GM21526 (cell line): ENCODE data around the gene GPR37L1.
"Not testable (repeated sequence)": the region's sequence is repeated elsewhere in the genome, so short reads cannot be mapped to it uniquely, and the experiment has no call there.

Experiments
- ATAC-seq: cut with Tn5 transposase; IDR thresholded peaks from one replicate; pipeline ENCODE4 v1.9.1; 2021; ENCODE audit warnings: moderate library complexity; ENCODE audit not compliant: unreplicated experiment, low FRiP score

The GPR37L1 gene

DNA sequence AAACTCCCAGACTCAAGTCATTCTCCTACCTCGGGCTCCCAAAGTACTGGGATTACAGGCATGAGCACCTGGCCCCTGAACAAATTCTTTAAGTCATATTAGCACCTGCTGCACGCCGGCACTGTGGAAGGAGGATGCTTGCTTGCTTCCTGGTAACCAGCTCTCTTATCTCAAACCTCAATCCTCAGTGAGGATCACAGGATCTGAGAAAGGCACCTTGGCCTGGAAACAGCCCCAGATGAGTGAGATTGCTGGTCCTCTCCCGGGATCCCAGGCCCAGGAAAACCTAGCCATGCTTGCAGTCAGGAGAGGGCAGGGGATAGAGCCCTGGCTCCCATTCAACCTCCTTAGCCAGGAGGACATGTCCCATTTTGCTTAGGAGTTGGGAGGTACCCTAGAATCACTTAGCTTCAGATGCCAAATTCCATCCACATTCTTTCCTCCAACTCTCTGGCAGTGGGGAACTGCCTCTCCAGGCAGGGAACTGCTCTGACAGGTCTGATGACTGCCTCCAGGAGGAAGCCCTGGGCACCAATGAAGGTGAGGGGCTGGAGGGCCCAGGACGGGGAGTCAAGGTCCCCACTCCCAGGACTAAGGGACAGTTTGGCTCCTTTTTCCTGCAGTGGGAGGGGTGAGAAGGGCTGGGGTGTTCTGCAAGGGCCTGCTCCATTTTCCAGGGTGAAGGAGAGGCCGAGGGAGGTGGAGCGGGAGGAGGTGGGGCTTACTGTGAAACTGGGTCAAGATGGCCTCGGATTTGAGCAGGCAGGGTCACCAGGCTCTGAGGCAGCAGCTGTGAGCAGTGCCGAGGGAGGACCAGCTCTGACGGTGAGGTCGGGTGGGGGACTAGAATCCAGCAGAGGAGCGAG is 9.5 kb downstream of the GPR37L1 start:
- no peak for ATAC-seq

DNA sequence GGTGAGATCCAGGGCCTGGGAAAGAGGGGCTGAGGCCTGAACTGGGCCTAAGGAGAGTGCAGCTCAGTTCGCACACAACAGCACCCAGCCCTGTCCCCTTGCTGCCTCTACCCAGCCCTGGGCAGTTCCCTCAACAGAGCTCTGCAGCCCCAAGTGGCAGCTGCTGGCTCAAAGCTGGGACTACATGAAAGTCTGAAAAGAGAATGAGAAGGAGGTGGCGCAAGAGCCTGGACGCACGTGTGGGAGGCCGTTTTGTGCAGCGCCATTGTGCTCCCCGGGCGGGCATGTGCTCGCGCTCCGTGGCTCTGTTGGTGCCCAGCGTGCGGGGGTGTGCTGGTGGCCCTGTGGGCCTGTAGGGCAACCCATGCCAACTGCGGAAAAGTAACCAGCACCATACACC is 10.3 kb downstream of the GPR37L1 start:
- ATAC-seq = no peak

DNA sequence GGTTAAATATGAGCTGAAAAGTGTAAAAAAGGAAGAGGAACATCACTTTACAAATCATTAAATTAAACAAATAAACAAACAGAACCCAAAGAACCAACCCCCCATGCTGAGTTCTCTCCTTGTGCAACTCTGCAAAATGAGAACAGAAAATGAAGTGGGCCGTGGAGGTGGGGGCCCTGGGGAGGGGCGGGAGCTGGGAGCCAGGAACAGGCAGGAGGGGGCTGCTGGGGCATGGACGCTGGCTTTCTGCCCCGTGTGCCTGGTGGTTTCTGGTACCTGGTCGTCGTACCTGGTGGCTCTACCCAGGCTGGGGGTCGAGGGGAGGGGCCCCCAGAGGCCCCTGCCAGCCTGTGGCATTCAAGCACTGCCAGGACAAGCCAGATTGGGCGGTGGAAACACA is 10.8 kb downstream of the GPR37L1 start:
- ATAC-seq = no peak

DNA sequence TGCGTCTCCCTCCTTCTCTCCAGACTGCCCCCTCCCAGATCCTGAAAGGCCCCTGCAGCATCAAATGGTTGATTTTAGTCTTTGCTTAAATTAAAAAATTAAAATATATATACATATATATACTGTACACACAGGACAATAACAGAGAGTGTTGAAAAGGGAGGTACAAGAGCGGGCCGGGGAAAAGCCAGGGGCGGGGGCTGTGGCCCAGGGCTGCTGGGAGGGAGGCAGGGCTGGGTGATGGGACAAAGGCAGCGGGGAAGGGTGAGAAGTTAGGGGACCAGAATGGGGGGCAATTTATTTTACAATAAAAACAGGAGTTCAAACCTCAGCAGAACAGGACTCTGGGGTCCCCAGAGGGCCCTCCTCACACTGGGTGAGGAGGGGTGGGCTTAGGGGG is 11.3 kb downstream of the GPR37L1 start:
- ATAC-seq = no peak

DNA sequence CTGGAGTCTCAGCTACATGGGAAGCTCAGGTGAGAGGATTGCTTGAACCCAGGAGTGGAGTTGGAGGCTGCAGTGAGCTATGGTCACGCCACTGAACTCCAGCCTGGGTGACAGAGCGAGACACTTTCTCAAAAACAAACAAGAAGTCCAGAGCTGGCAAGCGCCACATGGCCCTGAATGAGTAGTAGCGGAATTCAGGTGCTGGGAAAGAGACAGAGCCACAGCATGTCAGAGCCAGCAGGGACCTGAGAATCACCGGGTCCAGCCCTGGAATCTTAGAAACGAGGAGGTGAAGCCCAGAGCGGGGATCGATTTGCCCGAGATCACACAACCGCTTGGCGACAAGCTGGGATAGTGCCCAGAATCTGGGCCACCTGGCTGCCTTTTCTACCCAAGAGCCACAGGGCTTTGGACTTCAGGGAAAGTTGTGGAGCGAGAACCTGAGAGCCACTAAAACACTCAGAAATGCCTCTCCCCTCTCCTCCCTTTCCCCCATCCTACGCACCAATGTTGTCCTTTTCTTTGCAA is 12.0 kb downstream of the GPR37L1 start:
- ATAC-seq = no peak

DNA sequence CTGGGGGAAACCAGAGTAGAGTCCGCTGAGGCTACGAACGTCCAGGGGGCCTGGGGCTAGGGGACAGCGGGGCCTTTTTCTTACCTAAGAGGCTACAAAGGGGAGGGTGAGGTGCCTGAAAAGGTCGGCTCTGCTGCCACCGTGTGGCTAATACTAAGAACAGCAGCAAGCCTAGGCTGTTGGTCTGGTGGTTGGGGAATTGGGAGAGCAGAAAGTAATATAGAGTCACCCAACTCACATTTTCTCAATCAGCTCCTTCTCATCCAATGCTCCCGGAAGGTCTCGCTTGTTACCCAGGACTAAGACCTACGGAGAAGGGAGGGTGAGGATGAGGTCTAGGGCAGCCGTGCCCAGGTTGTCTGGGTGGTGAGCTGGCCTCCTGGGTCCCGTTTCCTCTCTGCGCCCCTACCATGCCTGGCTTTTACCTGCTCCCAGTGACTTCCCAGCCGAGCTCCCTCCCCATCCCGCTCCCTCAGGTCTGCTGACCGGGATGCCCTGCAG is 12.6 kb downstream of the GPR37L1 start:
- no peak for ATAC-seq

DNA sequence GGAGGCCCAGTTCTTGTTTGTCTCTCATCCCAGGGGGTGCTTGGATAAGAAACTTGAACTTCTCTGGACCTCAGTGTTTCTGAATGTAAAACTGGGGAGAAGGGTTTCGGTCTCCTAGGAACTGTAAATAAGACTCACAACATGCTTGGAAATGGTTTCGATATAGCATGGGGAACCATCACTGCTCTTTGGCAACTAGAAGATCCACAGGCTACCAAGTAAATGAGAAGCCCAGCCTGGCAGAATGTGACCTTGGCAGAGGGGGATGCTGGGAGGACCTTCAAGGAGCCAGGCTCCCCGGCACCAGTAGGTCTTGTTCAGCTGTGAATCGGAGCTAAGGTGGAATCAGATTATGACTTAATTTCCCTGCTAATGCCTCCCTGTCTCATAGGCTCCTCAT is 18.1 kb downstream of the GPR37L1 start:
- no peak for ATAC-seq

DNA sequence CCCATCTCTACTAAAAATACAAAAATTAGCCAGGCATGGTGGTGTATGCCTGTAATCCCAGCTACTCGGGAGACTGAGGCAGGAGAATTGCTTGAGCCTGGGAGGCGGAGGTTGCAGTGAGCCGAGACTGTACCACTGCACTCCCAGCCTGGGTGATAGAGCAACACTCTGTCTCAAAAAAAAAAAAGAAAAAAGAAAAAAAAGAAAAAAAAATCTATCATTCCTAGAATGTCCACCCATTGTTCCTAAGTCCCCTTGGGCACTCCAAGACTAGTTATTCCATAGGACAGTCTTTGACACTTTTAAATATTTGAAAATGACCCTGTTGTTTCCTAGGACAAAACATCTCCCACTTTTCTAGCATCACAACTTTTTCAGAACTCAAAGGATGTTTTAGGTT is 18.8 kb downstream of the GPR37L1 start:
- ATAC-seq = not testable (repeated sequence)

DNA sequence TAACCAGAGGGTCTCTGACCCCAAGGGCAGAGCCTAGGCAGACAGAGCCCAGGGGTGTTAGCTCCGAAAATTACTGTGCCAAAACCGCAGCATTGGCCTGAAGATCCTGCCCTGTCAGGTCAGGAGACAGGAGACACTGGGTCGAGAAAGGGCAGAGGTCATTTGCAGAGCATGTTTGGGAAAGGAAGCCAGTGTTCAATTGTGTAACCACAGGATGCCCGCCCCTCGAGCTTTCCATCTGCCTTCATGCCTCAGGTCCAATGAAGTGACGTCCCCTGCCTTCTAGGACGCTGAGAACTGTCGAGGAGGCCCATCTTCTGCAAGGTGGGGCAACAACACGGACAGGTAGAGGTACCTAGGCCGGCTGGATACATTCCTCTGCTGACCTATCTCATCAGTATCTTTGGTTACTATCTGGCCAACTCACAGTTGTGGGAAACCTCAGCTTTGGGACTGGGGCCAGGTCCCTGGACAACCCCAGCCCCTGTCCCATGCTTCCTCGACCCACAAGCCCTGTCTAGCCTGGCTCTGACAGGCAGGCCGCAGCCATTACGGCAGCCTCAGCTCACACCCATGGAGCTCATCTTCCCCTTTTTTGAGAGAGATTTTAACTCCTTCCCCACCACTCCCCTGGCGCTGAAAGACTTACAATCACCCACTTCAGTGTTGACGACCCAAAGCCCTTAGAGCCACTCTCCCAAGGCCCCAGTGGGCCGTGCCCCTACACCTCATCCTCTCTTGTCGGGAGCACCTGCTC is 20.5 kb downstream of the GPR37L1 start:
- peak; percentile 18 for ATAC-seq

DNA sequence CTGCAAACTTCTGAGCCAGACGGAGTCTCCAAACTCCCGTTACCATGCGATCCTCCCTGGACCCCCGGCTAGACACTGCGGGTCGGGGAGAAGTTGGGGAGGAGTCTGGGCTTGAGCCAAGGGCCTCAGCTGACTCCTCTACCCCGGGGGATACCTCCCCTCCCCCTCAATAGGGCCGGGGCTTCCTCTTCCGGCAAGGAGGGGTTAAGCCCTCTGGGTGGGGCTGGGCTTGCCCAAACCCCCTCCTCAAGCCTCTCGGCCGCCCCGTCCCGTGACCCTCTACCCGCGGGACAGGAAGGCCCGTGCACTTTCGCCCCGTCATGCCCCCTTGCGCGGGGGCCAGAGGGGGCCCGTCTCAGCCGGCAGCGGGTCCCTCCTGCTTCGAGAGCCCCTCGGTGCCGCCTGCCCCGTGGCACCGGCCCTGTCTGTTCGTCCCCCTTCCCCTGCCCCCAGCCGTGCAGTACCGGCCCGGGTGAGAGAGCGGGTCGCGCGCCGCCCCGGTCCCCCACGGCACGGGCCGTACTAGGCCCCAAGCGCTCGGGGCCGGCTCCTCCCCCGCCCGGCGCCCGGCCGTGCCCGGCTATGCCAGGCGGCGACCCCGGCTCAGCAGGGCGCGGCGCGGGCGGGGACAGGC is 21.2 kb downstream of the GPR37L1 start:
- ATAC-seq = peak; percentile 33

DNA sequence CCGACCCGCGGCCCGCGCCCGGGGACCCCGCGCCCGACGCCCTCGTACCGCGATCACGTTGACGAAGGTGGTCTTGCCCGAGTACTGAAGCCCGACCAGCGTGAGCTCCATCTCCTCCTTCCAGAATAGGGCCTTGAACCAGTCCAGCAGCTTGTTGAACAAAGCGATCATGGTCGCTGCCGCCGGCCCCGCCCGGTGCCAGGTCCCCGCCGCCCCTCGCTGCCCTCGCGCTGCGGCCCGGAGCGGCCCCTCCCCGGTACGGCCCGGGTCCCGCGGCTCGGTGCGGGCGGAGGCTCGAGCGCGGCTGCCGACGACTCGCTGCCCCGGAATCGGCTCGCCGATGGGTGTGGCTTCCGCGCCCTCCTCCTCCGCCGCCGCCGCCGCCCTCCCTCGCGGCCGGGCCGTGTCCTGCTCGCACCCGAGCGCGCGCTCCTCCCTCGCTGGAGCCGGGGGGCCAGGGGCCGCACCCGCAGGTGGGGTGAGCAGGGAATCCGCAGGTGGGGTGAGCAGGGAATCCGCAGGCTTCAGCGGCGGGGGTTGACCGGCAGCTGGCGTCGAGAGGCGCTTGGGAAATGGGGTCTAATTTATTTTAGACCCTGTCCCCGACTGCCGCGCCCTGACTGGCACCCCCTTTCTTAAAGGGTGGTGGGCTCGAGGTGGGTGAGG is 21.8 kb downstream of the GPR37L1 start, which contains the start of gene ARL8A:
Gene ARL8A, minus strand, starts transcription at position 336 of the 666 bp plus-strand sequence. Its CDS starts 165 bp downstream, at position 171.
- peak; percentile 57 for ATAC-seq

DNA sequence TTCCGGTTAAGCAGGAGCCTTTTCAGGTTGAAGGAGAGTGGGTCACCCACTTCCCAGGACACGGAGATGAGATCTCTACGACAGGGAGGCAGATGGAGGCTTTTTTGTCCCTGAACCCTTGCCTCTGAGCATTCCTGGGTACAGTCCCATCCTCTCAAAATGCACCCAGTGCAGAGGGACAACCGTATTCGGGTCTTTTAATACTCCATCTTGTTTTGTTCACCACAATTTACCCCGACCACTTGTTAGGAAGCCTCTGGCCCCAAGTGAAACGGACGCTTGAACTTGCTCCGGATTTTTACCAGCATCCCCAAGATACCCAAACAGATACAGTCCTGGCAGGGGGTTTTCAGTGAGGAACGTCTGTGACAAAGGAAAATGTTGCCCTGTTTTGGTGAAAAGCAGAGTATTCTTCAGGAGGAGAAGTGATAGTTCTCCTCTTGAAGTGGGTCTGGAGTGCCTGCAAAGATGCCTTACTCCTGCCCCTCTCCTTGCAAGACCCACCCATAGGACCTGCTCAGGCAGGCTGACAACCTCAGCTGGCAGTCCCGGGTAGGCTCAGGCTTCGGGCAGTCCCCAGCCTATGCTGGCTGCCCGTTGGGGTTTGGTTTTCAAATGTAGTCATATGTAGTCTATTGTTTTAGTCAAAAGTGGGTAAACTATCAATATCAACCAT is 22.5 kb downstream of the GPR37L1 start:
- ATAC-seq = no peak

DNA sequence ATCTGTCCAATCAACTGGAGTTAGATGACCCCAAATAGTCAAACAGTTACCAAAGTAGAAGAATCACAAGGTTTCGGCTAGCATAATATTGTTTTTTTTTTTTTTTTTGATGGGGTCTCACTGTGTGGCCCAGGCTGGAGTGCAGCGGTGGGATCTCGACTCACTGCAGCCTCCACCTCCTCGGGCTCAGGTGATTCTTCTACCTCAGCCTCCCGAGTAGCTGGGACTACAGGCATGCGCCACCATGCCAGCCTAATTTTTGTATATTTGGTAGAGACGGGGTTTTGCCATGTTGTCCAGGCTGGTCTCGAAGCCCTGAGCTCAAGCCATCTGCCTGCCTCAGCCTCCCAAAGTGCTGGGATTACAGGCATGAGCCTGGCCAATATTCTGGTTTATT is 23.0 kb downstream of the GPR37L1 start:
- ATAC-seq = not testable (repeated sequence)

DNA sequence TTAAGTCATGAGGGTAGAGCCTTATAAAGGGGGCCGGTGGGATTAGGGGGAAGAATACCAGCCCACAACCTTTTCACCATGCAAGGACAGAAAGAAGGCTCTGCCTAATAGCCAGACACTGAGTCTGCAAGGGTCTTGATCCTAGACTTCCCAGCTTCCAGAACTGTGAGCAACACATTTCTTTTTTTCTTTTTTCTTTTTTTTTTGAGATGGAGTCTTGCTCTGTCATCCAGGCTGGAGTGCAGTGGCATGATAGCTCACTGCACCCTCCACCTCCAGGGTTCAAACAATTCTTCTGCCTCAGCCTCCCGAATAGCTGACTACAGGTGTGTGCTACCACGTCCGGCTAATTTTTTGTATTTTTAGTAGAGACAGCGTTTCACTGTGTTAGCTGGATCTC is 23.6 kb downstream of the GPR37L1 start:
- no peak for ATAC-seq

DNA sequence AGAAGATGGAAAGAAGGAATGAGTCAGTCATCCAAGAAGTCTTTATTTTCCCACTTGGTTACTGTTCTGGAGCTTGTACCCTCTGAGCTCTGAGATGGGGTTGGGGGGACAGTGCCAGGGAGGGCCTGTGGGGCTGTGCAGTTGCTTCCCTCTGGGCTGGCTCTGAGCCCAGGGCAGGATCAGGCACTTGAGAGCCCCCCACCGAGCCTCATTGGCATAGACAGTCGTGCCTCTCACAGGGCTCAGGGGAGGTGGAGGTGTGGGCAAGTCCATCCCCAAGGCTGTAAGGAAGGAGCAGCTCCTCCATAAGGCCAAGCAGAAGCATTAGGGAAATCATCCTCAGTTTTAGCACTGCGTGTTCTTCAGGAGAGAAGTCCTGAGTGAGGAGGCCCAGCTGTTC is 24.3 kb downstream of the GPR37L1 start:
- ATAC-seq = no peak

DNA sequence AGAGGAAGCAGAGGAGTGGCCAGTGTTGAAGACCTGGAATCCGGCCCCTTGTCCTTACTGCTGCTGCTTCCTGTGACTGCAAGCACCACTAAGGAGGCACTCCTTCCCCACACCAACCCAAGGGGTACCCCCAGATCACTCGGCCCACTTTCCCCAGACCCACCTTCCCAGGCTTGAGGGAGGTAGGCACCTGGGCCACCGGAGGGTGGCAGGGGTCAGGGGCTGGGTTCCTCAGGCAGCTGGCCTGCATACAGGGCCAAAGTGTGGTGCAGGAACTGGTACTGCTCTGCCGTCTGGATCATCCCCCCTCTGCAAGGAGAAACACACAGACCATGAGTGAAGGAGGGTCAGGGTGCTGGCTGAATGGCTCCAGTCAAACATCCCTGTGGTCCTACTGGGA is 25.7 kb downstream of the GPR37L1 start:
- ATAC-seq = no peak

DNA sequence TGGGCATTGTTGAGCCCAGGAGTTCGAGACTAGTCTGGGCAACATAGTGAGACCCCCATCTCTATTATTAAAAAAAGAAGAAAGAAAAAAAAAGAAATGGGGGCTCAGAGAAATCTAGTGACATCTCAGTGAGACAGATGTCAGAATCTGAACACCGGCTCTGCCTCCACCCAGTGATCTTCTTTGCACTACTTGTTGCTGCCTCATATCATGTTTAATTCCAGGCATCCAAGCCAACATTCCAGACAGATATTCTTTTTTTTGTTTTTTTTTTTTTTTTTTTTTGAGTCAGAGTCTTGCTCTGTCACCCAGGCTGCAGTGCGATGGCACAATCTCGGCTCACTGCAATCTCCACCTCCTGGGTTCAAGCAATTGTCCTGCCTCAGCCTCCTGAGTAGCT is 26.8 kb downstream of the GPR37L1 start:
- no peak for ATAC-seq

DNA sequence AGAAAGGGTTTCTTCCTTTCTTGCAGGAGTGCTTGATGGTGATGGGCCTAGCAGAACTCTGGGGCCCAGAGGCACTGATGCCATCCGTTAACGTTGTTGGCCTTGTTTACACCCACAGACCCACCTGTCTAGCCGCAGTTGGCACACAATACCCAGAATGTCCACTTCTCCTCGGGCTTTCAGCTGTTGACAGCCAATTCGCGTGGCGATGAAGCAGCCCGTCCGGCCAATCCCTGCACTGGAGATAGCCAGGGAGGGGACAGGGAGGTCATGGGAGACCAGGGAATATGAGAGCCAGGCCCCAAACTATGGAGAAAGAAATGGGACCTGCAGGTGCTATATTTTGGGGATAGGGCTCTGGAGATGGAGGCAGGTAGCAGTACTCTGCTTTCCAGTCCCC is 27.5 kb downstream of the GPR37L1 start:
- no peak for ATAC-seq

DNA sequence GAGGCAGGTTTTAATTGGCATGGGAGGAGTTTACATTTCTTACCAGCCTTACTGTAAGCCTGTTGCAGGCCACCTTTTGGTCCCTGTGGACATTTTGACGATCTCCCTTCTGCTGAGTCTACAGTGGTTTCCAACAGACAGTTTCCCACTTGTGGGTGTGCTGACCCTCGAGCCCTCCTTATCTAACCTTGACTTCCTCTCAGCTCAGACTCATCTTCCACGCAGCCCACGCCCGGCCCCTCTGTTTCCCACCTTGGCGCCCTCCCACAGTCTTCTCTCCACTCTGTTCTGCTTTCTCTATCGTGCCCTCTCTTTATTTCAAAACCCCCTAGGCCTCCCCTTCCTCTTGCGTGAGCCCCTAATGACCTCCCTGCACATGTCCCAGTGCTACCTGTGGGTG is 27.9 kb downstream of the GPR37L1 start:
- ATAC-seq = no peak

DNA sequence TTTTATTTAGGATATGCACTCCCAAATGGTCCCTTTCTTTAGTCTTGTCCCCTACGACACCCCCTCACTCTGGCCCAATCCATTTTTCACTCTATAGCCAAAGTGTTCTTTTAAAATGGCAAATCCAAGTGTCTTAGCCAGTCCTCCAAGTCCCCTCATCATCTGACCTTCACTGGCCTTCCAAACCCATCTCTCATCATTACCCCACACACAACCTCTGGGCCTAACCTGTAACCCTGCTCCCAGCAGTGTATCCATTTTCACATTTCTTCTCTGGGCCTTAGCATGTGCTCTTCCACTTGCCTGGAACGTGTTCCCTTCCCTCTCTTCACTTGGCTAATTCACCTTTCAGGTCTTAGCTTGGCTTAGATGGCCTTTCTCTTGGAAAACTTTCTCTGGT is 28.3 kb downstream of the GPR37L1 start:
- ATAC-seq = no peak
